Psoas muscle (tissue), 8 donors: ENCODE data around the gene CDCA4. TPM values are rescaled to one million over a fixed set of nuclear protein-coding genes. Genes with fewer than 3 reads are reported as not detected.

Experiments
- ATAC-seq, 4 donors: fragments of 200-7000 bp; cut with Tn5 transposase; one replicate each; pipeline ENCODE4 v1.9.1; 2020; ENCODE audit warnings: moderate library complexity in 3 of 4, mild to moderate bottlenecking in 2 of 4
- DNase-seq, 2 donors: peaks; one replicate each; pipeline ENCODE4 v3.0.0-alpha.2; 2020
- H3K27ac ChIP-seq: fragments of 200-600 bp; one replicate; pipeline ENCODE4 v1.8.0; 2022
- H3K27me3 ChIP-seq, 3 donors: fragments of 200-600 bp in 1 of 3; one replicate each; pipeline versions ENCODE4 v1.6.1 to v1.8.0; 2013 to 2022; ENCODE audit warnings: low read length in 2 of 3, mild to moderate bottlenecking in 2 of 3, moderate library complexity in 1 of 3; ENCODE audit not compliant: insufficient read depth in 3 of 3
- H3K36me3 ChIP-seq, 2 donors: fragments of 200-600 bp in 1 of 2; one replicate each; pipeline versions ENCODE4 v1.6.1 to v1.8.0; 2013 to 2022; ENCODE audit warnings: low read depth in 1 of 2, mild to moderate bottlenecking in 1 of 2, moderate library complexity in 1 of 2; ENCODE audit not compliant: insufficient read depth in 1 of 2
- H3K4me1 ChIP-seq: fragments of 200-600 bp; one replicate; pipeline ENCODE4 v1.8.0; 2022
- H3K4me3 ChIP-seq: fragments of 200-600 bp; one replicate; pipeline ENCODE4 v1.8.0; 2022; ENCODE audit warnings: mild to moderate bottlenecking
- H3K9me3 ChIP-seq: fragments of 200-600 bp; one replicate; pipeline ENCODE4 v1.8.0; 2022
- CTCF ChIP-seq: fragments of 200-600 bp; IDR thresholded peaks from one replicate; pipeline ENCODE4 v1.8.0; 2022; ENCODE audit warnings: antibody characterized with exemption
- WGBS, 3 donors: extraction: QIAGEN DNeasy Blood & Tissue Kit; methylation state at CpG; one replicate each; pipeline versions ENCODE4 v1.1.6 to v1.1.7; 2013; 5-methylcytosine and 5-hydroxymethylcytosine counted together
- intact Hi-C, 2 donors: fragments of 100-400 bp; cut with DNase I; formaldehyde crosslinking; loops; one replicate each; pipeline versions ENCODE4 v1.11.0 to v1.14.2; 2022
- polyA plus RNA-seq, 3 donors: library from polyadenylated mRNA; stranded (reverse); fragments of 200-250 nt; gene quantifications; one replicate each; pipeline ENCODE4 v1.2.3, GENCODE V29; 2013
- total RNA-seq, 4 donors: library from RNA; stranded (reverse); fragmentation: NEBNext Ultra II Directional in 2 of 4; extraction: Animal tissue kit (Norgen Biotek cat#: 25700) in 2 of 4; gene quantifications; one replicate each; pipeline versions ENCODE4 v1.2.1 to v1.2.4, GENCODE V29; 2021 to 2023
- donor health status: healthy with polysubstance abuse.
- donor health status: DM: no; HTN: no; CAD: no; lungs with moderate emphysema.
- donor health status: Bipolar disorder and iron deficiency.
- donor health status: healthy.
- donor health status: DM: yes; HTN: yes; CAD: no.
- donor health status: DM: no; HTN: no; CAD: no.
- donor health status: DM: no; HTN: no; CAD: no.
- donor health status: DM: yes; HTN: yes; CAD: no.

CDCA4 gene
- total and polyA plus RNA-seq, 7 donors: 0.79 to 3.3 (median 1.3) TPM

GRCh38 chr14:105026802-105027563, 6.1 kb upstream of the CDCA4 start:
- peak in 1 of 4 donors; percentile 40 for ATAC-seq
- Histone ChIP-seq H3K4me1 (peaks cover 5% of the 10 kb centered on the region), H3K4me3 (no peak overlapping the region), H3K36me3 (no peaks in the 10 kb centered on the region), H3K27ac (no peak overlapping the region), H3K27me3 (peaks cover 0 to 16% (median 2%) of the 10 kb centered on the region in 3 donors), H3K9me3 (no peaks in the 10 kb centered on the region)
- no peak for TF ChIP-seq CTCF
- intact Hi-C loops: no loop called here
- DNase-seq: no peak
- 8 to 15% (median 13%) methylated on average over 1 of the region's 1 CpG for WGBS, 3 donors

DNA sequence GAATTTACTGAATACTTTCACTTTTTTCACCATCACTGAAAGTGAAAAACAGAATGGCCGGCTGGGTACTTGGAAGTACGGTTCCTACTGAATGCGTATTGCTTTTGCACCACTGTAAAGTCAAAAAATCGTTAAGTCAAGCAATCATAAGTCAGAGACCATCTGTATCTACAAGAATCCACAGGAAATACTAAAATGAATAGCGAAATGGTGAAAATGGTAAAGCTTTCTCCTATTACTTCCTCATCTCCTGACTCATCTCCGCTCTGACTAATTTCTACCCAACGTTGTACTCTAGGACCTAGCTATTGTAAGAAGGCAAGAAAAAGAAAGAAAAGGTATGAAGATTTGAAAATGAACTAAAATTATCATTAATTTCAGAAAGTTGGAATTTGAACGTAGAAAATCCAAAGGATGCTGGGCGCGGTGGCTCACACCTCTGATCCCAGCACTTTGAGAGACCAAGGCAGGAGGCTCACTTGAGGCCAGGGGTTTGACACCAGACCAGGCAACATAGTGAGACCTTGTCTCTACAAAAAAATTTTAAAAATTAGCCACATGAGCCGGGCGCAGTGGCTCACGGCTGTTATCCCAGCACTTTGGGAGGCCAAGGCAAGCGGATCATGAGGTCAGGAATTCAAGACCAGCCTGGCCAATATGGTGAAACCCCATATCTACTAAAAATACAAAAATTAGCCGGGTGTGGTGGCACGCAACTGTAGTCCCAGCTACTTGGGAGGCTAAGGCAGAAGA, 5.3 kb upstream of the CDCA4 start:
- no peaks in the 10 kb centered on the region for H3K9me3 ChIP-seq
- WGBS, 3 donors: 88 to 91% (median 90%) methylated on average over 16 of the region's 16 CpGs
- intact Hi-C loops: no loop called here
- DNase-seq (no peak), ATAC-seq (no peak)
- peaks cover 0 to 12% (median 2%) of the 10 kb centered on the region in 3 donors for H3K27me3 ChIP-seq
- peaks cover 8% of the 10 kb centered on the region for H3K4me1 ChIP-seq
- no peak overlapping the region for H3K4me3 ChIP-seq
- no peak overlapping the region for H3K27ac ChIP-seq
- no peaks in the 10 kb centered on the region for H3K36me3 ChIP-seq
- no peak for TF ChIP-seq CTCF

DNA sequence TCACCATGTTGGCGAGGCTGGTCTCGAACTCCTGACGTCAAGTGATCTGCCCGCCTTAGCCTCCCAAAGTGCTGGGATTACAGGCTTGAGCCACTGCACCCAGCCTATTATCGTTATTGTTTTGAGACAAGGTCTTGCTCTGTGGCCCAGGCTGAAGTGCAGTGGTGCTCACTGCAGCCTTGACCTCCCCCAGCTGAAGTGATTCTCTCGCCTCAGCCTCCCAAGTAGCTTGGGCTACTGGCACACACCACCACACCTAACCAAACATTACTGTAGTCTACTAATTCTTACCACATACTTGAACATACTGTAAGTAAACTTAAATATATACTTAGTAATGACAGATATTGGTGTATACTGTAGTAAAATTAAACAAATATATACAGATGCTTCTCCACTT, 4.5 kb upstream of the CDCA4 start:
- Histone ChIP-seq H3K27ac (no peak overlapping the region), H3K9me3 (no peaks in the 10 kb centered on the region), H3K4me1 (peaks cover 8% of the 10 kb centered on the region), H3K36me3 (no peaks in the 10 kb centered on the region), H3K27me3 (peaks cover 0 to 7% (median 2%) of the 10 kb centered on the region in 3 donors), H3K4me3 (no peak overlapping the region)
- TF ChIP-seq CTCF: no peak
- WGBS, 3 donors: 92 to 96% (median 93%) methylated on average over 6 of the region's 6 CpGs
- intact Hi-C loops: no loop called here
- DNase-seq: no peak
- no peak for ATAC-seq

GRCh38 chr14:105023791-105024480, 3.1 kb upstream of the CDCA4 start:
- DNase-seq (no peak), ATAC-seq (no peak)
- H3K36me3 ChIP-seq: no peaks in the 10 kb centered on the region
- no peak overlapping the region for H3K4me3 ChIP-seq
- peaks cover 8% of the 10 kb centered on the region for H3K4me1 ChIP-seq
- WGBS, 3 donors: 62 to 68% (median 64%) methylated on average over 4 of the region's 4 CpGs
- peaks cover 0 to 2% (median 0%) of the 10 kb centered on the region in 3 donors for H3K27me3 ChIP-seq
- no peak for TF ChIP-seq CTCF
- H3K9me3 ChIP-seq: no peaks in the 10 kb centered on the region
- intact Hi-C loops: loop anchor here in 1 of 2 donors (5.0 kb wide), 1 partner anchor 37 kb away; the partner anchor contains the start of gene CLBA1
- H3K27ac ChIP-seq: no peak overlapping the region
